ENCODE measurements around the gene ADAMTS17.

The ADAMTS17 gene

GRCh38 chr15:100307241-100308212 lies 34.2 kb downstream of the ADAMTS17 start:
- Histone ChIP-seq H3K27ac (ENCODE audit: low read length) (no peak overlapping the region), H3K9ac (ENCODE audit: low read depth, low read length) (no peak overlapping the region), H3K27me3 (ENCODE audit: insufficient read depth, low read length) (no peaks in the 10 kb centered on the region), H3K9me3 (ENCODE audit: insufficient read depth, low read depth, low read length) (peaks cover 6% of the 10 kb centered on the region; the same call in 1 of the 2 replicates), H3K4me1 (ENCODE audit: insufficient read depth, low read length) (no peaks in the 10 kb centered on the region), H3K4me3 (ENCODE audit: low read length) (no peak overlapping the region), H3K36me3 (ENCODE audit: insufficient read depth, low read depth, low read length) (no peaks in the 10 kb centered on the region)

- H3K9ac ChIP-seq (ENCODE audit: low read depth, low read length), result no peak overlapping the region
- no peaks in the 10 kb centered on the region for H3K36me3 ChIP-seq (ENCODE audit: insufficient read depth, low read depth, low read length)
- no peak overlapping the region for H3K27ac ChIP-seq (ENCODE audit: low read length)
- no peaks in the 10 kb centered on the region for H3K27me3 ChIP-seq (ENCODE audit: insufficient read depth, low read length)
- no peaks in the 10 kb centered on the region for H3K4me1 ChIP-seq (ENCODE audit: insufficient read depth, low read length)
- H3K4me3 ChIP-seq (ENCODE audit: low read length), result no peak overlapping the region
- H3K9me3 ChIP-seq (ENCODE audit: insufficient read depth, low read depth, low read length), result no peaks in the 10 kb centered on the region
Measured at GRCh38 chr15:100306098-100306497, 35.7 kb downstream of the ADAMTS17 start.

GRCh38 chr15:100301910-100302431 lies 39.8 kb downstream of the ADAMTS17 start:
- Histone ChIP-seq H3K4me1 (ENCODE audit: insufficient read depth, low read length) (no peaks in the 10 kb centered on the region), H3K9me3 (ENCODE audit: insufficient read depth, low read depth, low read length) (peaks cover 3% of the 10 kb centered on the region), H3K27me3 (ENCODE audit: insufficient read depth, low read length) (no peaks in the 10 kb centered on the region), H3K27ac (ENCODE audit: low read length) (no peak overlapping the region), H3K4me3 (ENCODE audit: low read length) (no peak overlapping the region), H3K9ac (ENCODE audit: low read depth, low read length) (no peak overlapping the region), H3K36me3 (ENCODE audit: insufficient read depth, low read depth, low read length) (no peaks in the 10 kb centered on the region)

GRCh38 chr15:100298257-100298656 lies 43.5 kb downstream of the ADAMTS17 start:
- Histone ChIP-seq H3K4me3 (ENCODE audit: low read length) (no peak overlapping the region), H3K4me1 (ENCODE audit: insufficient read depth, low read length) (no peaks in the 10 kb centered on the region), H3K9ac (ENCODE audit: low read depth, low read length) (no peak overlapping the region), H3K36me3 (ENCODE audit: insufficient read depth, low read depth, low read length) (no peaks in the 10 kb centered on the region), H3K27ac (ENCODE audit: low read length) (no peak overlapping the region), H3K27me3 (ENCODE audit: insufficient read depth, low read length) (no peaks in the 10 kb centered on the region), H3K9me3 (ENCODE audit: insufficient read depth, low read depth, low read length) (peaks cover 9% of the 10 kb centered on the region)

GRCh38 chr15:100297812-100298211 lies 44.0 kb downstream of the ADAMTS17 start:
- H3K36me3 ChIP-seq (ENCODE audit: insufficient read depth, low read depth, low read length), result no peaks in the 10 kb centered on the region
- H3K9me3 ChIP-seq (ENCODE audit: insufficient read depth, low read depth, low read length), result peaks cover 9% of the 10 kb centered on the region
- H3K9ac ChIP-seq (ENCODE audit: low read depth, low read length), result no peak overlapping the region
- H3K4me1 ChIP-seq (ENCODE audit: insufficient read depth, low read length), result no peaks in the 10 kb centered on the region
- H3K27me3 ChIP-seq (ENCODE audit: insufficient read depth, low read length), result no peaks in the 10 kb centered on the region
- H3K27ac ChIP-seq (ENCODE audit: low read length), result no peak overlapping the region
- no peak overlapping the region for H3K4me3 ChIP-seq (ENCODE audit: low read length)

- no peak overlapping the region for H3K4me3 ChIP-seq (ENCODE audit: low read length)
- H3K27ac ChIP-seq (ENCODE audit: low read length), result no peak overlapping the region
- H3K9me3 ChIP-seq (ENCODE audit: insufficient read depth, low read depth, low read length), result peaks cover 9% of the 10 kb centered on the region
- no peaks in the 10 kb centered on the region for H3K36me3 ChIP-seq (ENCODE audit: insufficient read depth, low read depth, low read length)
- no peak overlapping the region for H3K9ac ChIP-seq (ENCODE audit: low read depth, low read length)
- no peaks in the 10 kb centered on the region for H3K27me3 ChIP-seq (ENCODE audit: insufficient read depth, low read length)
- H3K4me1 ChIP-seq (ENCODE audit: insufficient read depth, low read length), result no peaks in the 10 kb centered on the region
Measured at GRCh38 chr15:100295939-100296565, 45.7 kb downstream of the ADAMTS17 start.

GRCh38 chr15:100292010-100292409 lies 49.8 kb downstream of the ADAMTS17 start:
- H3K4me3 ChIP-seq (ENCODE audit: low read length), result no peak overlapping the region
- H3K36me3 ChIP-seq (ENCODE audit: insufficient read depth, low read depth, low read length), result no peaks in the 10 kb centered on the region
- peaks cover 6% of the 10 kb centered on the region; the same call in 1 of the 2 replicates for H3K9me3 ChIP-seq (ENCODE audit: insufficient read depth, low read depth, low read length)
- no peak overlapping the region for H3K9ac ChIP-seq (ENCODE audit: low read depth, low read length)
- no peaks in the 10 kb centered on the region for H3K27me3 ChIP-seq (ENCODE audit: insufficient read depth, low read length)
- no peak overlapping the region for H3K27ac ChIP-seq (ENCODE audit: low read length)
- H3K4me1 ChIP-seq (ENCODE audit: insufficient read depth, low read length), result no peaks in the 10 kb centered on the region

GRCh38 chr15:100291106-100291505 lies 50.7 kb downstream of the ADAMTS17 start:
- no peak overlapping the region for H3K9ac ChIP-seq (ENCODE audit: low read depth, low read length)
- H3K4me1 ChIP-seq (ENCODE audit: insufficient read depth, low read length), result no peaks in the 10 kb centered on the region
- peaks cover 6% of the 10 kb centered on the region; the same call in 1 of the 2 replicates for H3K9me3 ChIP-seq (ENCODE audit: insufficient read depth, low read depth, low read length)
- H3K36me3 ChIP-seq (ENCODE audit: insufficient read depth, low read depth, low read length), result no peaks in the 10 kb centered on the region
- H3K4me3 ChIP-seq (ENCODE audit: low read length), result no peak overlapping the region
- H3K27ac ChIP-seq (ENCODE audit: low read length), result no peak overlapping the region
- no peaks in the 10 kb centered on the region for H3K27me3 ChIP-seq (ENCODE audit: insufficient read depth, low read length)

- no peaks in the 10 kb centered on the region for H3K27me3 ChIP-seq (ENCODE audit: insufficient read depth, low read length)
- no peaks in the 10 kb centered on the region for H3K36me3 ChIP-seq (ENCODE audit: insufficient read depth, low read depth, low read length)
Measured at GRCh38 chr15:100285641-100286295, 56.0 kb downstream of the ADAMTS17 start.

GRCh38 chr15:100284701-100285100 lies 57.1 kb downstream of the ADAMTS17 start:
- no peaks in the 10 kb centered on the region for H3K9me3 ChIP-seq (ENCODE audit: insufficient read depth, low read depth, low read length)
- no peak overlapping the region for H3K27ac ChIP-seq (ENCODE audit: low read length)
- H3K9ac ChIP-seq (ENCODE audit: low read depth, low read length), result no peak overlapping the region
- no peaks in the 10 kb centered on the region for H3K4me1 ChIP-seq (ENCODE audit: insufficient read depth, low read length)
- H3K36me3 ChIP-seq (ENCODE audit: insufficient read depth, low read depth, low read length), result no peaks in the 10 kb centered on the region
- H3K27me3 ChIP-seq (ENCODE audit: insufficient read depth, low read length), result no peaks in the 10 kb centered on the region
- no peak overlapping the region for H3K4me3 ChIP-seq (ENCODE audit: low read length)

More at GRCh38 chr15:100285641-100286295, 56.0 kb downstream of the ADAMTS17 start:
- Histone ChIP-seq H3K9me3 (ENCODE audit: insufficient read depth, low read depth, low read length) (no peaks in the 10 kb centered on the region), H3K4me1 (ENCODE audit: insufficient read depth, low read length) (no peaks in the 10 kb centered on the region), H3K27ac (ENCODE audit: low read length) (no peak overlapping the region), H3K9ac (ENCODE audit: low read depth, low read length) (no peak overlapping the region), H3K4me3 (ENCODE audit: low read length) (no peak overlapping the region)

- Histone ChIP-seq H3K27me3 (ENCODE audit: insufficient read depth, low read length) (no peaks in the 10 kb centered on the region), H3K9ac (ENCODE audit: low read depth, low read length) (no peak overlapping the region), H3K36me3 (ENCODE audit: insufficient read depth, low read depth, low read length) (no peaks in the 10 kb centered on the region), H3K4me3 (ENCODE audit: low read length) (no peak overlapping the region), H3K4me1 (ENCODE audit: insufficient read depth, low read length) (no peaks in the 10 kb centered on the region), H3K27ac (ENCODE audit: low read length) (no peak overlapping the region), H3K9me3 (ENCODE audit: insufficient read depth, low read depth, low read length) (no peaks in the 10 kb centered on the region)
Measured at GRCh38 chr15:100284191-100284590, 57.6 kb downstream of the ADAMTS17 start.
